Activated effector memory CD4-positive, alpha-beta T cell treated with anti-CD3 and anti-CD28 coated beads, Interleukin-2, amount 50 U/mL, for 16 hours (primary cell): ENCODE measurements around the gene FARP2.
"Not testable (repeated sequence)": the region's sequence is repeated elsewhere in the genome, so short reads cannot be mapped to it uniquely, and the experiment has no call there.

Experiments
- DNase-seq: peaks from one replicate; pipeline ENCODE4 v3.0.0-alpha.2; 2020

Gene FARP2

DNA sequence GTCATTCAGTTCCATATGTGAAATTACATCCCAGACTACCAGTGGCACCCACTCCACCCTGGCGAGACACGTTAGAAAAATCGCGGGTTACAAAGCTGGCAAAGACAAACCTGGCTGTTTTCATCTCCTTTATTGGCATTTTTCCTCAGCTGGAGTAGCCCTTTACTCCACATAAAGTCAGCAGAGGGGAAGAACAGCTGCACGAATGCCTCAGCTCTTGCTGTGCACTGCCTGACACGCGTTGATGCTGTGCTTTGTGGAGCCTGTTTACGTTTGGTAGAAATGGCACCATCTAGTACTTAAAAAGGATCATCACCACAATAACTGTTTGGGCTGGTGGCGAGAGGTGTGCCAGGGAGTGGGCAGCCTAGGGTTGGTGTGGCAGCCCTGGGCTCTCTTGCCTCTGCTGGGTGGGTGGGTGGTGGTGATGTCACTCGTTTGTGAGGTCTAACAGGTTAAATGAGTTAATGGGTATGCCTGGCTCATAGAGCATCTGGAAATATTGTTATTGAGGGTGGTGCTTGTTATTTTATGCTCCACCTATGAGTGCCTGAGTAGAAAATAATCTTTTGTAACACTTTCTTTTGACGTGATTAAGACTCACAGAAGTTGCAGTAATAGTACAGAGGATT, 16.4 kb downstream of the FARP2 start:
- DNase-seq: no peak

GRCh38 chr2:241373446-241373845, 17.4 kb downstream of the FARP2 start:
- no peak for DNase-seq

- DNase-seq: not testable (repeated sequence)
Measured at GRCh38 chr2:241373906-241374305, 17.8 kb downstream of the FARP2 start.

- DNase-seq: no peak
Measured at GRCh38 chr2:241375300-241375699, 19.2 kb downstream of the FARP2 start.

- DNase-seq: no peak
Measured at GRCh38 chr2:241376808-241377207, 20.7 kb downstream of the FARP2 start.

- no peak for DNase-seq
Measured at GRCh38 chr2:241378816-241379215, 22.7 kb downstream of the FARP2 start.

GRCh38 chr2:241379481-241380480, 23.7 kb downstream of the FARP2 start:
- DNase-seq: no peak

GRCh38 chr2:241381872-241382271, 25.8 kb downstream of the FARP2 start:
- no peak for DNase-seq

DNA sequence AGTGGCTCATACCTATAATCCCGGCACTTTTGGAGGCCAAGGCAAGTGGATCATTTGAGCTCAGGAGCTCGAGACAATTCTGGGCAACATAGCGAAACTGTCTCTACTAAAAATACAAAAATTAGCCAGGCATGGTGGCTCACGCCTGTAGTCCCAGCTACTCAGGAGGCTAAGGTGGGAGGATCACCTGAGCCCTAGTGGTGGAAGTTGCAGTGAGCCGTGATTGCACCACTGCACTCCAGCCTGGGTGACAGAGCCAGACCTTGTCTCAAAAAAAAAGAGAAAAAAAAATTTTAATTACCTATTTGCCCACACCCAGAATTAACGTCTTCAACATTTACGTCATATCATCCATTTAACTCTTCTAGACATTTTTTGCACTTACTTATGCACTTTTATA, 29.4 kb downstream of the FARP2 start:
- DNase-seq: not testable (repeated sequence)

DNA sequence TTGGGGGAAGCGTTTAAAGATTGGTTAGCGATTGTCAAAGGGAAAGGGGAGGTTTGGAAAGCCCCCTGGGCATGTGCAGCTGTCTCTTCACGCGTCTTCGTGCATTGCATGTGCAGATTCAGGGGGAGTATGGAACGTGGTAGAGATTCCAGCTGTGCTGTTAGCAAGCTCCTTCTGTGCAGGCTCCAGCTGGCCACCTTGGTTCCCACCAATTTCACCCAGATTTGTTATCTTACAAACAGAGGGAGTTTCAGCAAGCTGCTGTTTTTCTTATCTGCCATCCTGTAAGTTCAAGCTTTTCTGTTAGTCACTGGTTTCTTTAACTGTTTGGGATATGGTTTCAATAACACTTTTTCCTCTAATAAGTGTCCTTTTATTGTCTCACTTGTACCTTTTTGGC, 30.4 kb downstream of the FARP2 start:
- DNase-seq: no peak

GRCh38 chr2:241389697-241390096, 33.6 kb downstream of the FARP2 start:
- no peak for DNase-seq

DNA sequence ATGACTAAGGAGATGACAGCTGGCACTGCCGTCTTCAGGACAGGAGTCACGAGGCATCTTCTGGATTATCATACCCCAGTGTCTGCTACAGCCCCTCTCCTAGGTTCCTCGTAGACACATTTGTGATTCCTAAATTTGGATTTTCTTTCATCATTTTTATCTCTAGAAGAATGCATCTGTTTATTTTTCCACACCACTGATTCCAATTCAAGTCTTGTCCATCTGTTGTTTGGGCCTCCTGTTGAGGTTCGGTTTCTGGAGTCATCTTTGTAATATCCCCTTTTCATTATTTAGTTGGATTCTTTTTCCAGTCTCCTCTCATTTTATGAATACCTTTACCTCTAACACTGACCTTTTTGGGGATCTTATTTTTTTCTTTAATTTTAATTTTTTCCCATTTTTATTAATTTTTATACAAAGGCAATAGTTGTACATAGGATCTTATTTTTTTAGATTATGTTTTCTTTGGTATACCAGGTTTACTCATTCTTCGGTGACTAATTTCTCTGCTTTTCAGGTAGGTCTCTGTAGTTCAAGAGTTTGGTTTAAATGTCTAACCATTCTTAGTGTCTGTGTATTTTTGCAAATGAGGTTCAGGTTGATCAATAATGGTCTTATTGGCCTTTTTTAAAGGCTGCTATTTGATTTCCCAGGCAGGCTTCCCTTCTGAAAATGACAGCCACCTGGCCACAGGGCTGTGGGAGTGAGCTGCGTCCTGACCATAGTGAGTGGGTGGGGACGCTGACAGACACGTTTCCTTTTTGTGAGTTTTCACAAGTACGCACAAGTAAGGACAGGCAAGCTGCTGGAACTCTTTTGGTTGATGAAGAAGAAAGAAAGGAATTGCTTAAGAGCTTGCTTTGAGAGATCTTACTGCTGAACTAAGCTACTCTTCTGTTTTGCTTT, 34.5 kb downstream of the FARP2 start:
- no peak for DNase-seq

GRCh38 chr2:241391892-241392665, 36.0 kb downstream of the FARP2 start:
- no peak for DNase-seq

DNA sequence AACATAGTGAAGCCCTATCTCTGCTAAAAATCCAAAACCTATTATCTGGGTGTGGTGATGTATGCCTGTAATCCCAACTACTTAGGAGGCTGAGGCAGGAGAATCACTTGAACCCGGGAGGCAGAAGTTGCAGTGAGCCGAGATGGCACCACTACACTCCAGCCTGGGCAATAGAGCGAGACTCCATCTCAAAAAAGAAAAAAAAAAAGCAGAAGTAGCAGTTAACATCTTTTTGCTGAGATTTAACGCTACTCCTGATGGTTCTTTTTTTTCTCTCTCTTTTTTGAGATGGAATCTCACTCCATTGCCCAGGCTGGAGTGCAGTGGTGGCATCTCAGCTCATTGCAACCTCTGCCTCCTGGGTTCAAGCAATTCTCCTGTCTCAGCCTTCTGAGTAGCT, 36.7 kb downstream of the FARP2 start:
- not testable (repeated sequence) for DNase-seq

DNA sequence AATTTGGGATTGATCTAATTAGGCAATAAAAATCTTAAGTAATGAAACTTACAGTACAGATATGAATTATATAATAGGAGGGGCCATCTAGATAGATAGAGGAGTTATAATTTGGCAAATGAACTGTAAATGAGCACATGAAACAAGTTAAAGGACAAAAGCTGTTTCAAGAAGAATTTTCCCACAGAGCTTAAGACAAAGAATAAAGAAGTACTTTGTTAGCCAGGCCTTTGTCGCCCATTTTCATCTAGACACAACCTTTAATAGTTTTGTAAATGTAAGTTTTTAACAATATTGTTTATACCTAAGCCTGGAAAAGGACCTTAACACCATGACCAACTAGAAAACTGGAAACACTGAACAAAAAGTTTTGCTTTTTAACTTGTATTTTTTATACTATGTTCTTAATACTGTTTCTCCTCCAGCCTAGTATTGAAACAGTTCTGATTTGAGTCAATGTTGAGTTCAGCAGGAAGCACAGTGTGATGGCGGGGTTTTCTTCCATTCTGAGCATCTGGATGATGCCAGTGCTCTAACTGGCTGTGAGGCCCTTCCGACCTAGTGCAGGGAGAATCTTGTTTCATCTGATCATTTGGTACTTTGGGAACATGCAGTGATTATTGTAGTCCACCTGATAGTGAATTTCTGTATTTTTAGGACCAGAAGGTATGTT, 37.6 kb downstream of the FARP2 start:
- DNase-seq: no peak

GRCh38 chr2:241396809-241397208, 40.7 kb downstream of the FARP2 start:
- DNase-seq: not testable (repeated sequence)

DNA sequence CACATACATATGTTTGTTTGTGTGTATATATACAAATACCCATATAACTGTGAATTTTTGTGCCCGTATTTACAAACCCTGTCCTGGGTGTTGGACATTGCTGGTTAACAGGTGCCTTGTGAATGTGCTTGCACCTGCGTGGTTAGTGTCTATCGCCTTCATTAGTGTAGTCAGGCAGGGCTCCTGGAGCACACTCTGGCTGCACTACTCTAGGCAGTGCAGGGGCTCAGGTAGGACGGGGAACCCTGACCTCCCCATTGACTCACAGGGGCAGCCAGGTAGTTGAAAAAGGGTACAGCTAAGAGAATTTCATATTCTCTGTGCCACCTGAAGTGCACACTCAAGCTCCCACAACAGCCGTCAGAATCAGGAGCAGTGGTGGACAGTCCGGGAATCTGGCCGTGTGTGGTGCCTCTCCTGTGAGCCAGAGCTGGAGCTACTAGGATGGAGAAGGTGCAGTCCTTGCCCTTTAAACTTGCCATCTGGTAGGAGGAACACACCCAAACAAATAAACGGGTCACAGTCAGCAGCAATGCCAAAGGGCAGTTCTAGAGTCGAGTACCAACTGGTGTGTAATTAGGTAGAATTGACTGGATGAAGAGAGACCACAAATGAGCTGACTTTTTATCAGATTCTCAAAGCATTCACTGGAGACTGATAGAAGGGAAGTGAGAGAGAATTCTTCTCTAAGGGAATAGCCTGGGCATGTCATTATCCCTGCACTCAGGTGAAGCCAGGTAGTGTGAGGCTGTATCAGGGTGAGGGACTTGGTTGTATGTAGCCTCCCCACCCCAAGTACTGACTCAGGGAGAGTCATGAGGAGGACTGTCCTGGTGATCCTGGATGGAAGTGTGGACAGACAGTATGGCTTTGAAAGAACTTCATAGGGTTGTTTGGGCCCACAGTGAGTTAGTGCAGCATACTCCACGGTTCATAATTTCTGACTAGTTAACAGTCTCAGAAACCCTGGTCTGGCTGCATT, 44.1 kb downstream of the FARP2 start:
- no peak for DNase-seq

DNA sequence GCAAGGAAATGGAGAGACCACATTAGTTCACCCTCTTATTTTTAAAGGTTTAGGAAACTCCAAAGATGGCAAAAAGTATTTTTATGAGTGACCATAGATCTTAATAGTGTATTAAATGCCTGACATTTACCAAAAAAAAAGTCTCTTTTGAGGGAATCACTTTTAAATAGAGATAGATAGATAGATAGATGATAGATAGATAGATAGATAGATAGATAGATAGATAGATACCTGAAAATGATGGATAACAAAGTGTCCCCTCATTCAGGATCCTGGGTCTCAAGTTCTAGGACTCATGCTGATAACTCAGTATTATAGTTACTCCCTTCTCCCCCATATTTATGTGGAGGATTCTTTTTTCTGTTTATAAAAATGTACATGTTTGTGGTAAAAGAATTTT, 52.8 kb downstream of the FARP2 start:
- no peak for DNase-seq

- no peak for DNase-seq
Measured at GRCh38 chr2:241410739-241411176, 54.7 kb downstream of the FARP2 start.

- no peak for DNase-seq
Measured at GRCh38 chr2:241412144-241412543, 56.1 kb downstream of the FARP2 start.
